Sigmoid colon (tissue), 4 donors: ENCODE results near the gene CAPN2.

Experiments
- CTCF ChIP-seq, 4 experiments: fragments of 450-650 bp in 3 of 4; fragments of 200-600 bp in 1 of 4; IDR thresholded peaks; one replicate each; pipeline ENCODE4 v1.5.1; 2016 to 2019; ENCODE audit warnings: antibody characterized with exemption in 4 of 4, mild to moderate bottlenecking in 3 of 4, moderate library complexity in 2 of 4
- EP300 ChIP-seq, 4 donors: sonication (generic); formaldehyde crosslinking; IDR thresholded peaks; one replicate each; pipeline ENCODE4 v1.6.1; 2017; ENCODE audit warnings: antibody characterized with exemption in 4 of 4
- POLR2A ChIP-seq, 2 donors: fragments of 450-650 bp; IDR thresholded peaks; one replicate each; pipeline ENCODE4 v1.6.1; 2016; ENCODE audit warnings: antibody characterized with exemption in 2 of 2, mild to moderate bottlenecking in 2 of 2, moderate library complexity in 2 of 2
- POLR2AphosphoS5 ChIP-seq, 4 donors: sonication (generic); formaldehyde crosslinking; IDR thresholded peaks; one replicate each; pipeline ENCODE4 v1.6.1; 2017; ENCODE audit warnings: antibody characterized with exemption in 4 of 4

GRCh38 chr1:223718850-223719249 is 6.5 kb downstream of the CAPN2 start:
- TF ChIP-seq POLR2A (IDR thresholded peaks at IDR 0.05) = no peak
- TF ChIP-seq CTCF (IDR thresholded peaks at IDR 0.05) = no peak
- no peak for TF ChIP-seq POLR2AphosphoS5 (IDR thresholded peaks at IDR 0.05)
- no peak for TF ChIP-seq EP300 (IDR thresholded peaks at IDR 0.05)
